HG03064 (cell line): ENCODE results near the gene OR10V1.

Source experiments
- ATAC-seq: cut with Tn5 transposase; IDR thresholded peaks from one replicate; pipeline ENCODE4 v1.9.1; 2021; ENCODE audit warnings: low read depth; ENCODE audit not compliant: unreplicated experiment

Gene OR10V1

GRCh38 chr11:59713745-59714144 is at the start of gene OR10V1:
Gene OR10V1, minus strand, starts transcription at chr11:59713845. Its CDS starts 0 bp downstream, at chr11:59713845.
- ATAC-seq, result no peak

- ATAC-seq, result no peak
These were observed 48.3 kb upstream of the OR10V1 start for GRCh38 chr11:59761993-59762392.

- ATAC-seq, result no peak
These were observed 47.1 kb upstream of the OR10V1 start for GRCh38 chr11:59760771-59761170.

GRCh38 chr11:59759900-59760299 is 46.3 kb upstream of the OR10V1 start:
- ATAC-seq, result no peak

- ATAC-seq, result no peak
These were observed 44.9 kb upstream of the OR10V1 start for GRCh38 chr11:59758401-59759037.

- ATAC-seq, result no peak
These were observed 43.2 kb upstream of the OR10V1 start for GRCh38 chr11:59756845-59757244.

GRCh38 chr11:59756558-59756840 is 42.9 kb upstream of the OR10V1 start:
- ATAC-seq, result no peak

GRCh38 chr11:59755701-59756557 is 42.3 kb upstream of the OR10V1 start:
- no peak for ATAC-seq

GRCh38 chr11:59754859-59755700 is 41.4 kb upstream of the OR10V1 start, which contains the start of gene STX3:
Gene STX3, plus strand, starts transcription at chr11:59755376. Its CDS starts 230 bp downstream, at chr11:59755606.
- ATAC-seq, result peak; percentile 58

GRCh38 chr11:59754494-59754858 is 40.8 kb upstream of the OR10V1 start:
- peak; percentile 23 for ATAC-seq

GRCh38 chr11:59753650-59754493 is 40.2 kb upstream of the OR10V1 start:
- ATAC-seq, result peak; percentile 69

- no peak for ATAC-seq
These were observed 32.5 kb upstream of the OR10V1 start for GRCh38 chr11:59746111-59746510.

- ATAC-seq, result no peak
These were observed 17.4 kb upstream of the OR10V1 start for GRCh38 chr11:59730896-59731565.

GRCh38 chr11:59729834-59730233 is 16.2 kb upstream of the OR10V1 start:
- ATAC-seq, result no peak

GRCh38 chr11:59728913-59729312 is 15.3 kb upstream of the OR10V1 start:
- no peak for ATAC-seq

- no peak for ATAC-seq
These were observed 14.5 kb upstream of the OR10V1 start for GRCh38 chr11:59728154-59728553.

GRCh38 chr11:59727426-59727825 is 13.8 kb upstream of the OR10V1 start:
- no peak for ATAC-seq

- no peak for ATAC-seq
These were observed 10.4 kb upstream of the OR10V1 start for GRCh38 chr11:59724066-59724465.

- no peak for ATAC-seq
These were observed 5.9 kb upstream of the OR10V1 start for GRCh38 chr11:59719556-59719955.

GRCh38 chr11:59716051-59716450 is 2.4 kb upstream of the OR10V1 start:
- no peak for ATAC-seq
